K562 treated with DMSO at 1 percent for 48 hours (cell line): ENCODE measurements around the gene PTCD2. TPM values are rescaled to one million over a fixed set of nuclear protein-coding genes. Genes with fewer than 3 reads are reported as not detected.

ENCODE experiments used
- total RNA-seq: library from RNA; unstranded; fragments of 300-600 nt; gene quantifications from 2 replicates; pipeline ENCODE4 v1.2.3, GENCODE V29; 2022; ENCODE audit warnings: low replicate concordance; ENCODE audit errors: extremely low read depth

Gene PTCD2
- total RNA-seq, result not detected in 2 replicates

DNA sequence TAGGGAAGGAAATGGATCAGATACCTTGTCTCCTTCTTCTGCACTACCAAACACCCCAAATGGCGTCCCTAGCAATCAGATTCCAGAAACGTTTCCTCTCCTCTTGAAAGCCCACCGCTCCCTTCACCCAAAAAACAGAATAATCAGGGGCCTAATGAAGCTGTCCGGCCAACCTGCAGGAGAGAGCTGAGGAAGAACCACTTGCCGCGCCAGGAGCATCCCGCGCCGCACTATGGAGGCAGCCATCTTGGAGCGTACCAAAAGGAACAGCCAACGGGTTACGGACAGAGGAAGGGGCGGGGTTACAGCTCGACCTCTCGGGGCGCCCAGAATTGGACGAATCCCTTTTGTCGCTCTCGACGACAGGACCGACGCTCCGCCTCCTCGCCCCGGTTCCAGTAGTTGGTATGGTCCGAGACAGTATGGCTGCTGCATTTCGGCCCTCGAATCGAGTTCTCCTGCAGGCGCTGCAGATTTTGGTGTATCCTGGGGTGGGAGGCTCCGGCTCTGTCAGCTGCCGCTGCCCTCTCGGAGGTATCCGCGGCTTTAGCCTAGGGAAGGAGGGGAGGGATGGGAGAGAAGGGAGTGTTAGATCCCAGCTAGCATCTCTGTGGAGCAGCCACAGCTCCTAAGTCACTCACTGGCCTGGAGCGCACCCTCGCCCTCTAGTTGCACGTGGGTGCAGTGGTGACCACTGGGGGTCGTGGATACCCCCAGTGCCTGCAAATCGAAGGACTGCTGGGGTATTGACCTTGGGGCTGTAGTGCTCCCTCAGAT, at the start of gene PTCD2, which contains the start of gene MRPS27:
Gene PTCD2, plus strand, starts transcription at position 398 of the 777 bp plus-strand sequence. Its CDS starts 10 bp downstream, at position 408.
Gene MRPS27, minus strand, starts transcription at position 265 of the 777 bp plus-strand sequence. Its CDS starts 19 bp downstream, at position 246.

Other genes with a start within 250 kb of the PTCD2 start
- not detected in 2 replicates for gene MAP1B, start 212.9 kb upstream of the PTCD2 start, total RNA-seq
- not detected in 2 replicates for gene MRPS27, start 133 bp upstream of the PTCD2 start, total RNA-seq
- gene ZNF366, start 187.0 kb downstream of the PTCD2 start, total RNA-seq, result not detected in 2 replicates